ENCODE results near the gene HMBS. TPM values are rescaled to one million over a fixed set of nuclear protein-coding genes. Genes with fewer than 3 reads are reported as not detected.

HMBS gene
- total and polyA plus RNA-seq, 2 of the 8 experiments (the other 6 are each of a cell fraction or from before 2014, with no cell fraction given): 69.3 to 109 TPM

DNA sequence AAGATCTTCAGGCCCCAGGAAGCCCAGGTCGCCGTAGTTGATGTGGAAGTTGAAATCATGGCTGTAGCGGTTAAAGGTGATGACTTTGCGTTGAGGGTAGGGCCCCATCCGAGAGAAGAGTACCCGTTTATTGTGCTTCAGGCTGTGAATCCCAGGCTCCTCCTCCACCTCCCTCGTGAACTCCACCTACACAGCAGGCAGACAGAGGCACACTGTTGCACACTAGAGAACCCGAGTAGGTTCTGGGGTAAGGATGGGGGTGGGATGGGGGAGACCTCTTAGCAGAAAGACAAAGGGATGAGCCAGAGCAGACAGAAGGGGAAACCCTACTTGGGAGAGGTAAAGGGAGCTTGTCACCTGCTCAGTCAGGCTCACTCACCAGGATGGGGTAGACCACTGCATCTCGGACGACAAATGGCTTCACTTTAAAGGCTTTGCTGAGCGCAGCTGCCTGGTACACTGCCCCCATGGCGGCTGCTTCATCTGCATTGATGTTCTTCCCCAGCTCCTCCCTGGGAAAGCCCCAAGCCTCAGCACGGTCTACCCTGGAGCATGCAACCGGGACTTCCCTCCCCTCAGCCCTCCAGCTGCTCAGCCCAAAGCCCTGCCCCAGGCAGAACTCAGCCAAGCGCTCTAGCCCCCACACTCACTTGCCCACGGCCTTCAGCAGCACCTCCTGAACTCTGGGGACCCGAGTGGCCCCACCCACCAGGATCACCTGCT is 33.1 kb upstream of the HMBS start:
- H2BK120ac ChIP-seq (replicated peaks; ENCODE audit: low read depth, low read length): no peak overlapping the region
- H2BK20ac ChIP-seq (ENCODE audit: low read length): no peak overlapping the region
- H3K79me1 ChIP-seq (ENCODE audit: low read depth, low read length): peaks cover 16% of the 10 kb centered on the region
- H2AK5ac ChIP-seq (ENCODE audit: low read depth, low read length): no peak overlapping the region
- no peak overlapping the region for H3K4me2 ChIP-seq (ENCODE audit: insufficient read depth in 1 of 2, low read depth in 2 of 2, low read length in 2 of 2)
- H3K23me2 ChIP-seq (ENCODE audit: low read depth, low read length): peaks cover 4% of the 10 kb centered on the region
- peaks cover 8 to 21% of the 10 kb centered on the region in 2 experiments; a peak in 3 of 4 replicates for H3K79me2 ChIP-seq (ENCODE audit: control insufficient read depth in 1 of 2, insufficient read depth in 2 of 2, low read length in 2 of 2)
- no peak overlapping the region for H2BK5ac ChIP-seq (ENCODE audit: low read depth, low read length)
- H3K56ac ChIP-seq (replicated peaks; ENCODE audit: insufficient read length, low read depth, low read length): no peak overlapping the region
- H2BK15ac ChIP-seq (ENCODE audit: low read length): no peak overlapping the region
- H3K27ac ChIP-seq (ENCODE audit: low read depth, low read length): no peak overlapping the region
- H2BK12ac ChIP-seq (ENCODE audit: low read depth, low read length): no peak overlapping the region
- no peak overlapping the region for H3K4ac ChIP-seq (replicated peaks; ENCODE audit: insufficient read length, low read depth, low read length)
- no peak overlapping the region for H4K8ac ChIP-seq (ENCODE audit: extremely low read depth, insufficient read depth, low read length)
- H4K91ac ChIP-seq (replicated peaks; ENCODE audit: insufficient read length, low read length): no peak overlapping the region
- H2AFZ ChIP-seq (ENCODE audit: low read length): no peak overlapping the region
- peaks cover 59 to 86% (median 83%) of the 10 kb centered on the region in 4 experiments for H3K36me3 ChIP-seq (ENCODE audit: control insufficient read depth in 2 of 4, insufficient read depth in 4 of 4, low read length in 3 of 4)
- ChIA-PET POLR2A (ENCODE audit: partially characterized antibody) (interaction anchor here (0.9 to 2.4 kb wide), 9 partner anchors 10 to 44 kb away, joined by 3 to 14 read pairs (median 5); partner anchors contain the start of genes HMBS and VPS11), CTCF (ENCODE audit: partially characterized antibody) (interaction anchor here (0.6 to 1.8 kb wide), 5 partner anchors 9 to 362 kb away, joined by 3 to 7 read pairs (median 4); partner anchors contain the start of gene VPS11)
- H3K27me3 ChIP-seq (replicated peaks in 1 of 4; ENCODE audit: control insufficient read depth in 3 of 4, extremely low read depth in 1 of 4, insufficient read depth in 3 of 4, low read length in 3 of 4): no peaks in the 10 kb centered on the region
- H3K23ac ChIP-seq (ENCODE audit: insufficient read length): no peak overlapping the region
- no peak overlapping the region for H4K5ac ChIP-seq (ENCODE audit: insufficient read length, low read depth, low read length)
- H4K20me1 ChIP-seq (replicated peaks in 1 of 2; ENCODE audit: control insufficient read depth in 1 of 2, insufficient read depth in 2 of 2, low read length in 2 of 2): peaks cover 3 to 36% of the 10 kb centered on the region in 2 experiments
- WGBS, 2 experiments (ENCODE audit: extremely low coverage in 1 of 2, insufficient coverage in 1 of 2, insufficient read length in 1 of 2, insufficient replicate concordance in 2 of 2, low coverage in 1 of 2, low lambda C conversion rate in 2 of 2, missing lambda C conversion rate in 1 of 2): 88% methylated on average over 17 of the region's 17 CpGs; no CpG with 5 or more reads in 1 of the 2 experiments
- FAIRE-seq (no peak), DNase-seq (ENCODE audit: low read depth in 1 of 2, low spot score in 2 of 2) (no peak)
- no peak overlapping the region for H3K4me3 ChIP-seq (ENCODE audit: extremely low read depth in 1 of 4, insufficient read depth in 2 of 4, low read depth in 3 of 4, low read length in 4 of 4)
- peaks cover 0 to 5% (median 2%) of the 10 kb centered on the region in 4 experiments; a peak in 4 of 7 replicates for H3K4me1 ChIP-seq (replicated peaks in 1 of 4; ENCODE audit: control insufficient read depth in 3 of 4, insufficient read depth in 4 of 4, low read length in 3 of 4)
- H3K14ac ChIP-seq (ENCODE audit: insufficient read length): no peak overlapping the region
- H3K9me3 ChIP-seq (ENCODE audit: insufficient read depth in 2 of 2, low read depth in 1 of 2, low read length in 1 of 2): no peaks in the 10 kb centered on the region
- H3K9ac ChIP-seq (replicated peaks in 1 of 4; ENCODE audit: extremely low read depth in 1 of 4, low read depth in 3 of 4, low read length in 3 of 4): no peak overlapping the region
- no peak overlapping the region for H3K18ac ChIP-seq (ENCODE audit: extremely low read depth, low read length)
- TF ChIP-seq CBX8 (IDR thresholded peaks at IDR 0.05; ENCODE audit: borderline replicate concordance, low read depth, low read length): no peak
- TF ChIP-seq HDAC6 (IDR thresholded peaks at IDR 0.05; ENCODE audit: low read depth, low read length): no peak
- TF ChIP-seq EP300 (IDR thresholded peaks at IDR 0.05; ENCODE audit: borderline replicate concordance in 1 of 2, low read depth in 2 of 2, low read length in 2 of 2): no peak
- no peak for TF ChIP-seq RAD21 (IDR thresholded peaks at IDR 0.05 in 1 of 2, conservative IDR thresholded peaks at IDR 0.05 in 1 of 2; ENCODE audit: low read depth in 2 of 2, low read length in 2 of 2)
- no peak for TF ChIP-seq BRCA1 (IDR thresholded peaks at IDR 0.05; ENCODE audit: low read depth, low read length)
- TF ChIP-seq GABPA (IDR thresholded peaks at IDR 0.05; ENCODE audit: borderline replicate concordance, insufficient read depth, low read length): no peak
- no peak for TF ChIP-seq GTF2F1 (IDR thresholded peaks at IDR 0.05; ENCODE audit: borderline replicate concordance, low read depth, low read length)
- TF ChIP-seq, protein P1, sequence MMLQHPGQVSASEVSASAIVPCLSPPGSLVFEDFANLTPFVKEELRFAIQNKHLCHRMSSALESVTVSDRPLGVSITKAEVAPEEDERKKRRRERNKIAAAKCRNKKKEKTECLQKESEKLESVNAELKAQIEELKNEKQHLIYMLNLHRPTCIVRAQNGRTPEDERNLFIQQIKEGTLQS (IDR thresholded peaks at IDR 0.05; ENCODE audit: insufficient read depth, low read depth, low read length): no peak
- no peak for TF ChIP-seq NRF1 (IDR thresholded peaks at IDR 0.05; ENCODE audit: low read depth, low read length)
- TF ChIP-seq TAF7 (optimal IDR thresholded peaks at IDR 0.05; ENCODE audit: borderline replicate concordance, low read depth, low read length): no peak
